K562 (cell line): ENCODE measurements around the gene LIPT2. TPM values are rescaled to one million over a fixed set of nuclear protein-coding genes. Genes with fewer than 3 reads are reported as not detected.
A peak's percentile ranks its signal among the peaks of the same experiment; 100 is the strongest.

Experiments used
- ATAC-seq: fragments of 200-7000 bp; cut with Tn5 transposase; 3 replicates; pipeline ENCODE4 v1.9.1; 2020; ENCODE audit warnings: moderate library complexity
- BruUV-seq: library from RNA; stranded (reverse); fragments of 400-500 nt; replicated peaks from 2 replicates; lab custom pipeline; 2021; lab: Mats Ljungman, UMichigan
- CTCF ChIA-PET: fragments of 300-600 bp; formaldehyde crosslinking; extraction: SDS; loops from one replicate; lab custom pipeline; 2021; ENCODE audit warnings: low intra/inter-chr PET ratio; lab: Yijun Ruan, JAX
- POLR2A ChIA-PET: fragments of 300-600, 350-650 bp; sonication (Branson Sonifier 250); formaldehyde crosslinking; extraction: SDS; loops from one replicate; lab custom pipeline; 2021; ENCODE audit warnings: antibody characterized with exemption, inconsistent platforms; lab: Yijun Ruan, JAX
- DNase-seq, 4 experiments: peaks; one replicate each; pipeline versions ENCODE4 v3.0.0 to v3.0.0-alpha.2; 2011 to 2018; ENCODE audit warnings: low spot score in 3 of 4, mixed read lengths in 3 of 4; ENCODE audit errors: extremely low read depth in 1 of 4
- FAIRE-seq: peaks from 2 replicates; lab custom pipeline; 2011; peaks lifted over from hg19 to GRCh38; lab: Jason Lieb, UNC
- H2AFZ ChIP-seq: 2 replicates; pipeline ENCODE4 v1.6.0; 2011; ENCODE audit warnings: low read depth, low read length, control low read depth, inconsistent platforms
- H3K27ac ChIP-seq: fragments of 200-600 bp; 3 replicates; pipeline ENCODE4 v1.8.0; 2011; ENCODE audit warnings: low read depth, mild to moderate bottlenecking, control low read depth, inconsistent platforms, low read length, moderate library complexity, mixed read lengths; ENCODE audit errors: extremely low read depth
- H3K27me3 ChIP-seq, 2 experiments: fragments of 300-600 bp in 1 of 2; 2 replicates in 1 of 2; 3 replicates in 1 of 2; pipeline versions ENCODE4 v1.6.0 to v1.8.0; 2011; ENCODE audit warnings: inconsistent platforms in 2 of 2, low read length in 2 of 2, mild to moderate bottlenecking in 1 of 2, mixed read lengths in 1 of 2, moderate library complexity in 1 of 2; ENCODE audit not compliant: control insufficient read depth in 2 of 2, insufficient read depth in 2 of 2
- H3K36me3 ChIP-seq: fragments of 300-600 bp; 3 replicates; pipeline ENCODE4 v1.8.0; 2011; ENCODE audit warnings: mild to moderate bottlenecking, low read length, inconsistent platforms; ENCODE audit not compliant: control insufficient read depth, insufficient read depth
- H3K4me1 ChIP-seq, 2 experiments: fragments of 200-600 bp in 1 of 2; replicated peaks in 1 of 2; 2 replicates in 1 of 2; 3 replicates in 1 of 2; pipeline versions ENCODE4 v1.5.1 to v1.8.0; 2011; ENCODE audit warnings: inconsistent platforms in 2 of 2, low read length in 2 of 2, mild to moderate bottlenecking in 1 of 2, mixed read lengths in 1 of 2, moderate library complexity in 1 of 2; ENCODE audit not compliant: control insufficient read depth in 2 of 2, insufficient read depth in 2 of 2
- H3K4me2 ChIP-seq: 2 replicates; pipeline ENCODE4 v1.6.1; 2011; ENCODE audit warnings: low read length, control low read depth, inconsistent platforms, mixed read lengths; ENCODE audit not compliant: insufficient read depth
- H3K4me3 ChIP-seq: fragments of 200-600 bp; sonication (generic), shearing (Covaris generic); 2 replicates; pipeline ENCODE4 v1.5.1; 2016; ENCODE audit warnings: control low read depth, inconsistent platforms
- H3K79me2 ChIP-seq: fragments of 200-600 bp; 3 replicates; pipeline ENCODE4 v1.8.0; 2011; ENCODE audit warnings: low read length, inconsistent platforms; ENCODE audit not compliant: control insufficient read depth, insufficient read depth
- H3K9ac ChIP-seq, 2 experiments: 2 replicates each; pipeline versions ENCODE4 v1.6.0 to v1.6.1; 2011; ENCODE audit warnings: low read depth in 2 of 2, low read length in 2 of 2, control low read depth in 1 of 2, inconsistent platforms in 1 of 2, mild to moderate bottlenecking in 1 of 2, mixed read lengths in 1 of 2; ENCODE audit not compliant: insufficient read depth in 1 of 2
- H3K9me1 ChIP-seq: one replicate; pipeline ENCODE4 v1.6.0; 2011; ENCODE audit warnings: inconsistent platforms, mild to moderate bottlenecking, low read length, moderate library complexity; ENCODE audit not compliant: control insufficient read depth, insufficient read depth
- H3K9me3 ChIP-seq: replicated peaks from 2 replicates; pipeline ENCODE4 v1.5.1; 2011; ENCODE audit warnings: low read depth, low read length, inconsistent platforms; ENCODE audit not compliant: control insufficient read depth, insufficient read depth
- H4K20me1 ChIP-seq: replicated peaks from 2 replicates; pipeline ENCODE4 v1.6.1; 2011; ENCODE audit warnings: low read length, inconsistent platforms, mixed read lengths; ENCODE audit not compliant: control insufficient read depth, insufficient read depth
- CBX5 ChIP-seq: IDR thresholded peaks from 2 replicates; pipeline ENCODE4 v1.6.1; 2014; ENCODE audit warnings: low read depth, borderline replicate concordance
- SREBF2 ChIP-seq: sonication (generic); formaldehyde crosslinking; IDR thresholded peaks from 2 replicates; pipeline ENCODE4 v1.4.0; 2020; ENCODE audit warnings: mild to moderate bottlenecking, missing genetic modification reagents
- WGBS: fragments of 100-300 bp; shearing (Covaris generic); methylation state at CpG from one replicate; pipeline ENCODE4 v1.1.6; 2016; ENCODE audit warnings: low coverage, mixed read lengths; ENCODE audit not compliant: insufficient coverage; ENCODE audit errors: missing lambda C conversion rate; 5-methylcytosine and 5-hydroxymethylcytosine counted together
- in situ Hi-C: fragments of 300-500 bp; cut with MboI; formaldehyde crosslinking; loops from 4 replicates; pipeline ENCODE4 v1.15.0; 2018; ENCODE audit warnings: inconsistent platforms, mixed read lengths
- intact Hi-C: fragments of 100-400 bp; cut with micrococcal nuclease; formaldehyde crosslinking; loops from 2 replicates; pipeline ENCODE4 v1.14.2; 2022
- polyA plus RNA-seq, 8 experiments: library from polyadenylated mRNA; depleted of rRNA in 4 of 8; stranded (reverse) in 5 of 8; unstranded in 3 of 8; fragments of >200 nt; fragmentation: Nextera tagmentation in 2 of 8; fragmentation: Illumina TruSeq in 1 of 8; extraction: Ambion mirVana in 2 of 8; extraction: Trizol in 1 of 8; gene quantifications; 2 replicates each; pipeline versions ENCODE4 v1.2.1 to v1.2.3, GENCODE V29; 2011 to 2014; ENCODE audit warnings: inconsistent platforms in 1 of 8, missing spikeins in 1 of 8
- total RNA-seq, 7 experiments: library from RNA; depleted of rRNA in 6 of 7; stranded (reverse); fragments of >200 nt in 6 of 7; fragmentation: Illumina TruSeq in 2 of 7; extraction: Trizol in 2 of 7; gene quantifications; 2 replicates each; pipeline versions ENCODE4 v1.2.1 to v1.2.3, GENCODE V29; 2011 to 2021; ENCODE audit warnings: low replicate concordance in 1 of 7
- TF ChIP-seq, protein P1 (sequence below): sonication (generic); formaldehyde crosslinking; IDR thresholded peaks from 2 replicates; pipeline ENCODE4 v1.8.1; 2023; ENCODE audit warnings: mild to moderate bottlenecking, missing genetic modification reagents
- TF ChIP-seq, protein P2 (sequence below): fragments of 250-450 bp; sonication (Bioruptor Pico); IDR thresholded peaks from 2 replicates; pipeline ENCODE4 v1.8.0; 2021; ENCODE audit warnings: moderate library complexity, mild to moderate bottlenecking, inconsistent platforms
- TF ChIP-seq, protein P3 (sequence below), 3 experiments: IDR thresholded peaks in 2 of 3; conservative IDR thresholded peaks in 1 of 3; 2 replicates each; pipeline ENCODE4 v1.5.1; 2011 to 2012; ENCODE audit warnings: low read length in 3 of 3, mild to moderate bottlenecking in 3 of 3, control low read depth in 2 of 3, improper control_type of control experiment in 1 of 3, inconsistent platforms in 1 of 3, low read depth in 1 of 3, mixed read lengths in 1 of 3, moderate library complexity in 1 of 3; ENCODE audit not compliant: insufficient read depth in 2 of 3

The LIPT2 gene
- total and polyA plus RNA-seq, 9 of the 15 experiments (the other 6 are each of a cell fraction or from before 2014, with no cell fraction given), result 1.00 to 5.2 (median 3.5) TPM

DNA sequence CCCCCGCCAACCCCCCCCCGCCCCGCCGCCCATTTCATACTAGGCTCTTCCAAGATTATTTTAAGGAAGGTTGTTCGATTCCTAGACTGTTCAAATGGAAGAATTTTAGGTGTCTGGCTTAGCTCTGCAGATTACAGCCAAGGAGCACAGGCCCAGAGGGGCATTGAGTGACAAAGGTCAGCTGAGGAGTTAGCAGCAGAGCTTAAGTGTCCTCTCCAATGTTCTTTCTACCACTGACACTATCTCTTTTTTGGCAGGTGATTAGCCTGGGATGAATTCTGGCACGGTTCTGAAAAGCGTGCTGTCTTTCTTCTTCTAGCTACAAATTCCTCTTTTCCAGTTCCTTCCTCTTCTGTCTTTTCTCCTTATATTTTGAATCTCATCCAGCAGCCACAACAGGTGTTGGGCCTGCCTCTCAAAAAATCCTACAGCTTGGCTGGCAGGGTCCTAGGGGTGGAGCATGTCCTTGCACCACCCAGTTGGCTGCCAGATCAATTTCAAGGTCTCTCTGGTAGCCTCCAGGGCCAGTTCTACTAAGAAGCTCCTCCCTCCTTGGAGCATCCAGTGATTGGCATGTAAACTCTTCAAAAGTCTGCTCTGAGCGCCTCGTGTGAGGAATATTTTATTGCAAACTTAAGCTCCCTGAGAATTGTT is 49.2 kb downstream of the LIPT2 start (continued):
- TF ChIP-seq SREBF2 (no peak), CBX5 (no peak)
- TF ChIP-seq, all 486 proteins: peak for 0

DNA sequence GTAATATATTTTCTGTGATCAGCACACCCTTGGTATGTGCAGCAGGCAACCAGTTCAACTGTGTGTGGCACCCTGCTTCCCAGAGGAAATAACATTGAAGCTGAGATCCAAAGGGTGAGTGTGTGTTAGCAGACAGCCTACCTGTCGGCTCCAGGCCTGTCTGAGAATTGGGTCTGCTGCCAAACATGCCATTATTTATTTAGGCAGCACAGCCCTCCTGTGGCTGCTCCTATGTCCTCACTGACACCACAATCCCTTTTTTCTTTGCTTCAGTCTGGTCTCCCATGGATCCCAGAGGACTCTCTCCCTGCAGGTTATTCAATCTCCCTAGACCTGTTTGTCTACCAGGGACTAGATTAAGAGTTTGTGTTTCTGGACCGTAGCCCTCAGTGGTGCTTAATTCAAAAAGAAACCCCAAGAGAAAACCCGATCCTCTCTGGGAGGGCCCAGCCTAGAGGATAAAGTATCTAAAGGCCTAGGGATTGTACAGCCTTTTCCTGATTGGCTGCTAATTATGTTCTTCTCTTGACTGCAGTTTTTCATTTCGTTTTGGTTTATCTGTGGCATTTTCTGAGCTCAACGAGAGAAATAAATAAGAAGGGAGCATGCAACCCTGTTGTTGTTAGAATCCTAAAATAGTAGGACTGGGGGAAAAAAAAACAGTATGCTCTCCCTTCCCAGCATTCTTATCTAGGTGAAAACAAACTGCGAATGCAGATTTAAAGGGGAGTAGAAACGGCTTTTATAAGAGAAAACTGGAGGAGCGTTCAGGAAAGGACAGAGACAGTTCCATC is 50.3 kb downstream of the LIPT2 start:
- H3K9me3 ChIP-seq, result no peaks in the 10 kb centered on the region
- H3K79me2 ChIP-seq, result no peaks in the 10 kb centered on the region
- peak overlapping the region in 1 of 2 experiments; percentile 6; a peak in 1 of 4 replicates for H3K9ac ChIP-seq
- ChIA-PET POLR2A (interaction anchor here (0.8 kb wide), 1 partner anchor 40 kb away, joined by 3 read pairs; no protein-coding TSS in a partner anchor), CTCF (interaction anchor here (0.6 kb wide), 1 partner anchor 133 kb away, joined by 3 read pairs; no protein-coding TSS in a partner anchor)
- no peak overlapping the region for H3K27ac ChIP-seq
- no TSS peak for BruUV-seq
- ATAC-seq (peak; percentile 72), FAIRE-seq (peak; percentile 26), DNase-seq (peak in 1 of 4 experiments; percentile 43)
- H2AFZ ChIP-seq, result peak overlapping the region; percentile 63
- in situ Hi-C loops (loop anchor here (5.0 to 10.0 kb wide), 2 partner anchors 118 to 191 kb away; no protein-coding TSS in a partner anchor), intact Hi-C loops (no loop called here)
- H3K4me2 ChIP-seq, result no peak overlapping the region; the same call in 1 of the 2 replicates
- H3K4me3 ChIP-seq, result no peak overlapping the region
- H3K27me3 ChIP-seq, result no peaks in the 10 kb centered on the region; a peak in 1 of 5 replicates
- WGBS, result 7% methylated on average over 8 of the region's 8 CpGs
- H3K9me1 ChIP-seq, result no peaks in the 10 kb centered on the region
- H3K4me1 ChIP-seq, result peaks cover 0 to 6% of the 10 kb centered on the region in 2 experiments; a peak in 2 of 5 replicates
- no peaks in the 10 kb centered on the region for H4K20me1 ChIP-seq
- no peaks in the 10 kb centered on the region for H3K36me3 ChIP-seq
- TF ChIP-seq, protein P1, sequence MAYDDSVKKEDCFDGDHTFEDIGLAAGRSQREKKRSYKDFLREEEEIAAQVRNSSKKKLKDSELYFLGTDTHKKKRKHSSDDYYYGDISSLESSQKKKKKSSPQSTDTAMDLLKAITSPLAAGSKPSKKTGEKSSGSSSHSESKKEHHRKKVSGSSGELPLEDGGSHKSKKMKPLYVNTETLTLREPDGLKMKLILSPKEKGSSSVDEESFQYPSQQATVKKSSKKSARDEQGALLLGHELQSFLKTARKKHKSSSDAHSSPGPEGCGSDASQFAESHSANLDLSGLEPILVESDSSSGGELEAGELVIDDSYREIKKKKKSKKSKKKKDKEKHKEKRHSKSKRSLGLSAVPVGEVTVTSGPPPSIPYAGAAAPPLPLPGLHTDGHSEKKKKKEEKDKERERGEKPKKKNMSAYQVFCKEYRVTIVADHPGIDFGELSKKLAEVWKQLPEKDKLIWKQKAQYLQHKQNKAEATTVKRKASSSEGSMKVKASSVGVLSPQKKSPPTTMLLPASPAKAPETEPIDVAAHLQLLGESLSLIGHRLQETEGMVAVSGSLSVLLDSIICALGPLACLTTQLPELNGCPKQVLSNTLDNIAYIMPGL (CRISPR knock-in tag), result no peak
- TF ChIP-seq, protein P2, sequence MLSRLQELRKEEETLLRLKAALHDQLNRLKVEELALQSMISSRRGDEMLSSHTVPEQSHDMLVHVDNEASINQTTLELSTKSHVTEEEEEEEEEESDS (CRISPR knock-in tag), result no peak
- TF ChIP-seq, protein P3, sequence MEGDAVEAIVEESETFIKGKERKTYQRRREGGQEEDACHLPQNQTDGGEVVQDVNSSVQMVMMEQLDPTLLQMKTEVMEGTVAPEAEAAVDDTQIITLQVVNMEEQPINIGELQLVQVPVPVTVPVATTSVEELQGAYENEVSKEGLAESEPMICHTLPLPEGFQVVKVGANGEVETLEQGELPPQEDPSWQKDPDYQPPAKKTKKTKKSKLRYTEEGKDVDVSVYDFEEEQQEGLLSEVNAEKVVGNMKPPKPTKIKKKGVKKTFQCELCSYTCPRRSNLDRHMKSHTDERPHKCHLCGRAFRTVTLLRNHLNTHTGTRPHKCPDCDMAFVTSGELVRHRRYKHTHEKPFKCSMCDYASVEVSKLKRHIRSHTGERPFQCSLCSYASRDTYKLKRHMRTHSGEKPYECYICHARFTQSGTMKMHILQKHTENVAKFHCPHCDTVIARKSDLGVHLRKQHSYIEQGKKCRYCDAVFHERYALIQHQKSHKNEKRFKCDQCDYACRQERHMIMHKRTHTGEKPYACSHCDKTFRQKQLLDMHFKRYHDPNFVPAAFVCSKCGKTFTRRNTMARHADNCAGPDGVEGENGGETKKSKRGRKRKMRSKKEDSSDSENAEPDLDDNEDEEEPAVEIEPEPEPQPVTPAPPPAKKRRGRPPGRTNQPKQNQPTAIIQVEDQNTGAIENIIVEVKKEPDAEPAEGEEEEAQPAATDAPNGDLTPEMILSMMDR (IDR thresholded peaks at IDR 0.05 in 2 of 3, conservative IDR thresholded peaks at IDR 0.05 in 1 of 3; ENCODE audit: insufficient read depth in 2 of 3, low read depth in 1 of 3, low read length in 3 of 3), result peak; percentile 26 to 48 (median 36); a peak in 4 of 6 replicates
